AG08396 (cell line): ENCODE data around the gene SCARB1.

Experiments used
- DNase-seq: peaks from one replicate; pipeline ENCODE4 v3.0.0; 2012; ENCODE audit warnings: low spot score, mixed read lengths

The SCARB1 gene

DNA sequence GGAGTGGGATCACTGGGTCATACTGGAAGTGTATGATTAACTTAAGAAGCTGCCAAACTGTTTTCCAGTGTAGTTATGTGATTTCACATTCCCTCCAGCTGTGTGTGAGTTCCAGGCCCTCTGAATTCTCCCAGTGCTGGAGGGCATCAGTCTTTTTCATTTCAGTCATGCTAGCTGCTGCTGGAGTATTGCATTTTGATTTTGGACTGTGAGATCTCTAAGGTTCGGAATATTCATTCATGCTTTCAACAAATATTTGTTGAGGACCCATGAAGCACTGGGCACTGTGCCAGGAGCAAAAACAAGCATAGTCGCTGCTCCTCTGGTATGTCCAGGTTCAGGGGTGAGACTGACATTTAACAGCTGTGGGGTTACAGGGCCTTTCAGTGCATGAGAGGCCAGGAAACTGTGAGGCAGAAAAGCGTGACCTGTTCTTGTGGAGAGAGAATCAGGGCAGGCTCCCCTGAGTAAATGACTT is 133.2 kb downstream of the SCARB1 start:
- peak; percentile 60 for DNase-seq

DNA sequence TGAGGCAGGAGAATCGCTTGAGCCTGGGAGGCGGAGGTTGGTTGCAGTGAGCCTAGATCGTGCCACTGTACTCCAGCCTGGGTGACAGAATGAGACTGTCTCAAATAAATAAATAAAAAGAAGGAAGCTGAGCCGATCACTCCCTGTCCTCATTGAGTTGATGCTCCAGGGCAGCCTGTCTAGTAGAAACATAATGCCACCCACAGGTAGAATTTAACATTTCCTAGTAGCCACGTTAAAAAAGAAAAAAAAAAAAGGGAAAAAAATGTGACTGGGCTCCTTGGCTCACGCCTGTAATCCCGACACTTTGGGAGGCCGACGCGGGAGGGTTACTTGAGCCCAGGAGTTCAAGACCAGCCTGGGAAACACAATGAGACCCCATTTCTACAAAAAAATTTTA is 135.7 kb downstream of the SCARB1 start:
- DNase-seq = no peak

DNA sequence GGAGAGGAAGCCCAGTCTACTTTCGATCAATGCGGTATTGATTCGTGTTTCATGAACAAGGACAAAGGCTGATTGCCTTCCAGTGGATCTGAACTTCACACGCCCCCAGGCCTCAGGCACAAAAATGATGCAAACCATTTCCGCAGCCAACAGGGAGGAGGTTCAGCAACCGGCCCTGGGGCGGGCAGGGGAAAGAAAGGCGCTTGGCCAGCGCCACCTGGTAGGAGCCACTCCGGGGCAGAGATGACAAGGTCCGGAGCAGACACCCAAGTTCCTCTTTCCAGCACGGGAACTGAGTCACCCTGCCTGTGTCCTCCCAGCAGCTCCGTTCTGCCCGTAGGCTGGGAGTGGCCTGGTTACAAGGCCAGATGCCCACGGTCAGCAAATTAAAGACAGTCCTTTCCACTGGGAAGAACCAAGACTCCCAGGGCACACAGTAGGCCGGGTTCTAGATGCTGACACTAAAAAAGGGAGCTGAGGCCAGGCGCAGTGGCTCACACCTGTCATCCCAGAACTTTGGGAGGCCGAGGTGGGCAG is 136.3 kb downstream of the SCARB1 start:
- no peak for DNase-seq
